Peyer's patch (tissue), 4 donors: Measurements from ENCODE around the gene MSANTD2. TPM values are rescaled to one million over a fixed set of nuclear protein-coding genes. Genes with fewer than 3 reads are reported as not detected.
A peak's percentile ranks its signal among the peaks of the same experiment; 100 is the strongest.
"Not testable (repeated sequence)": the region's sequence is repeated elsewhere in the genome, so short reads cannot be mapped to it uniquely, and the experiment has no call there.

Experiments used
- DNase-seq, 3 donors: peaks; one replicate each; pipeline ENCODE4 v3.0.0-alpha.2; 2017 to 2019
- H3K27ac ChIP-seq, 4 donors: fragments of 200-600 bp; sonication (generic); one replicate each; pipeline ENCODE4 v1.5.1; 2016 to 2019
- H3K27me3 ChIP-seq, 2 donors: fragments of 200-600 bp; sonication (generic); one replicate each; pipeline ENCODE4 v1.5.1; 2019
- H3K36me3 ChIP-seq, 3 donors: fragments of 200-600 bp; sonication (generic); one replicate each; pipeline ENCODE4 v1.5.1; 2016 to 2019
- H3K4me1 ChIP-seq, 4 donors: fragments of 200-600 bp; sonication (generic); one replicate each; pipeline ENCODE4 v1.5.1; 2016 to 2019
- H3K4me3 ChIP-seq, 4 donors: fragments of 200-600 bp; sonication (generic); 1 replicate in 3 of 4; 2 replicates in 1 of 4; pipeline ENCODE4 v1.5.1; 2016 to 2019; ENCODE audit warnings: mild to moderate bottlenecking in 1 of 4
- H3K9me3 ChIP-seq, 4 donors: fragments of 200-600 bp; sonication (generic); one replicate each; pipeline ENCODE4 v1.5.1; 2016 to 2019; ENCODE audit warnings: mild to moderate bottlenecking in 1 of 4
- CTCF ChIP-seq, 6 experiments: fragments of 450-650 bp in 4 of 6; fragments of 200-600 bp in 2 of 6; sonication (generic) in 1 of 6; IDR thresholded peaks; one replicate each; pipeline ENCODE4 v1.5.1; 2017 to 2019; ENCODE audit warnings: antibody characterized with exemption in 6 of 6, mild to moderate bottlenecking in 3 of 6, moderate library complexity in 1 of 6
- POLR2A ChIP-seq, 2 donors: fragments of 450-650 bp; IDR thresholded peaks; one replicate each; pipeline ENCODE4 v1.5.1; 2017; ENCODE audit warnings: antibody characterized with exemption in 2 of 2, mild to moderate bottlenecking in 2 of 2, moderate library complexity in 2 of 2
- total RNA-seq, 4 donors: library from RNA; depleted of rRNA; stranded (reverse); fragments of >200 nt; gene quantifications; one replicate each; pipeline ENCODE4 v1.1.0, GENCODE V29; 2016

The MSANTD2 gene
- total RNA-seq, 4 donors from 2014 or later = 16.5 to 33.8 (median 17.3) TPM

- TF ChIP-seq CTCF (IDR thresholded peaks at IDR 0.05) (no peak), POLR2A (IDR thresholded peaks at IDR 0.05) (no peak)
- H3K4me1 ChIP-seq = no peaks in the 10 kb centered on the region
- no peak overlapping the region for H3K27ac ChIP-seq
- no peaks in the 10 kb centered on the region for H3K36me3 ChIP-seq
- no peaks in the 10 kb centered on the region for H3K27me3 ChIP-seq
- H3K4me3 ChIP-seq = no peak overlapping the region
- no peaks in the 10 kb centered on the region for H3K9me3 ChIP-seq
- DNase-seq = no peak
Measured at GRCh38 chr11:124783002-124783401, 17.2 kb downstream of the MSANTD2 start.

- no peak for DNase-seq
- H3K27ac ChIP-seq = no peak overlapping the region
Measured at GRCh38 chr11:124779568-124779967, 20.6 kb downstream of the MSANTD2 start.

GRCh38 chr11:124778281-124778680 lies 21.9 kb downstream of the MSANTD2 start:
- TF ChIP-seq CTCF (IDR thresholded peaks at IDR 0.05) (peak in 4 of 6 experiments; percentile 9 to 34 (median 30)), POLR2A (IDR thresholded peaks at IDR 0.05) (no peak)

More at GRCh38 chr11:124779568-124779967, 20.6 kb downstream of the MSANTD2 start:
- no peaks in the 10 kb centered on the region for H3K4me1 ChIP-seq
- H3K9me3 ChIP-seq = no peaks in the 10 kb centered on the region
- H3K36me3 ChIP-seq = no peaks in the 10 kb centered on the region
- TF ChIP-seq POLR2A (IDR thresholded peaks at IDR 0.05) (no peak), CTCF (IDR thresholded peaks at IDR 0.05) (no peak)
- no peak overlapping the region for H3K4me3 ChIP-seq
- H3K27me3 ChIP-seq = no peaks in the 10 kb centered on the region

GRCh38 chr11:124776865-124777645 lies 23.2 kb downstream of the MSANTD2 start:
- DNase-seq = no peak
- no peak for TF ChIP-seq CTCF (IDR thresholded peaks at IDR 0.05)
- no peak for TF ChIP-seq POLR2A (IDR thresholded peaks at IDR 0.05)
- Histone ChIP-seq H3K4me1 (no peaks in the 10 kb centered on the region), H3K9me3 (no peaks in the 10 kb centered on the region), H3K27ac (no peak overlapping the region), H3K27me3 (no peaks in the 10 kb centered on the region), H3K36me3 (peaks cover 0 to 4% (median 0%) of the 10 kb centered on the region in 3 donors), H3K4me3 (no peak overlapping the region)

More at GRCh38 chr11:124778281-124778680, 21.9 kb downstream of the MSANTD2 start:
- Histone ChIP-seq H3K27me3 (no peaks in the 10 kb centered on the region), H3K4me1 (no peaks in the 10 kb centered on the region), H3K36me3 (no peaks in the 10 kb centered on the region), H3K4me3 (no peak overlapping the region), H3K9me3 (no peaks in the 10 kb centered on the region), H3K27ac (no peak overlapping the region)
- no peak for DNase-seq

GRCh38 chr11:124770959-124771358 lies 29.2 kb downstream of the MSANTD2 start:
- not testable (repeated sequence) for H3K4me3 ChIP-seq, H3K27ac ChIP-seq, H3K9me3 ChIP-seq, DNase-seq, H3K27me3 ChIP-seq, H3K4me1 ChIP-seq
- H3K36me3 ChIP-seq = peaks cover 0 to 24% (median 0%) of the 10 kb centered on the region in 3 donors
